Measurements from ENCODE around the gene SLC35F2. TPM values are rescaled to one million over a fixed set of nuclear protein-coding genes. Genes with fewer than 3 reads are reported as not detected.

SLC35F2 gene
- total and polyA plus RNA-seq, 11 donors, result 0.22 to 2.1 (median 1.1) TPM

DNA sequence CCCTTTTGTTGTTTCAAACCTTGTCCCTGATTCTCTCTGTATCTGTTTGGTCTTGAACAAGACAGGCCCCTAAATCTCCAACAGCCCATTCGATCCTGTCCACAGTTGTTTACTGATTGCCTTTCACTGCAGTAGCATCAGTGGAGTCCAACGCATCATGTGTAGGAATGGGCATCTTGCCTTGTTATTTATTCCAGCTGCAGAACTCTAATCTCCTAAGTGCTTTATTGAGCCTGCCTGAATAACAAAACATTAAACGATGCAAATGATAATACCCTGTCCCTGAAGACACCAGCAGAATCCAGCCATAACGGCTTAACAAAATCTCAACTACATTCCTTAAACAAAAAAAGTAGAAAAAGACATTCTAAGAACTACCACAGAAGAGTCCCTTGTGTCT is 50.1 kb downstream of the SLC35F2 start:
- H3K27ac ChIP-seq, result no peak overlapping the region
- DNase-seq (no peak), ATAC-seq (no peak)
- no peak for TF ChIP-seq CTCF (IDR thresholded peaks at IDR 0.05)
- TF ChIP-seq POLR2A (IDR thresholded peaks at IDR 0.05), result no peak
- H3K4me1 ChIP-seq, result no peaks in the 10 kb centered on the region
- WGBS, 4 donors, result 59 to 79% (median 72%) methylated on average over 4 of the region's 4 CpGs
- H3K27me3 ChIP-seq, result no peaks in the 10 kb centered on the region
- H3K36me3 ChIP-seq, result no peaks in the 10 kb centered on the region
- H3K9me3 ChIP-seq, result no peaks in the 10 kb centered on the region
- intact Hi-C loops (cut with DNase I), result no loop called here
- H3K4me3 ChIP-seq, result no peak overlapping the region

- Histone ChIP-seq H3K9me3 (no peaks in the 10 kb centered on the region), H3K27me3 (no peaks in the 10 kb centered on the region), H3K27ac (no peak overlapping the region), H3K36me3 (no peaks in the 10 kb centered on the region), H3K4me1 (no peaks in the 10 kb centered on the region), H3K4me3 (no peak overlapping the region)
- DNase-seq (no peak), ATAC-seq (no peak)
- TF ChIP-seq POLR2A (IDR thresholded peaks at IDR 0.05) (no peak), CTCF (IDR thresholded peaks at IDR 0.05) (no peak)
- intact Hi-C loops (cut with DNase I), result no loop called here
Measured at GRCh38 chr11:107804971-107805370, 53.6 kb downstream of the SLC35F2 start.

DNA sequence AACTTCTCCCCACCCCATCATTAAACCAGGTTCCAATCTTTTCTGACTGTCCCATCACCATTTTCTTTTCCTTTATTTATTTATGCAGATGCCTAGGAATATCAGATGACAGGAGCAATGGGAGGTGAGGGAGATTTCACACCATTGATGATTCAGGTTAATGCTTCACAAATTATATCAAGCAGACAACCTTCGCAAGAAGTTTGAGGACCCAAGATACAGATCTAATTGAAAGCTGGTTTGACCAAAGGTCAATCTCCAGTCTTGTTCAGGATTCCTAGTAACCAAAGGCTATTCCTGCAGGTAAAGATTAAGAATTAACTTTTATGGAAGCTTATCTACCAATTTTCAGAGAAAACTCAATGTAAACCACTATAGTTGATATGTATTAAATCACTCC is 54.4 kb downstream of the SLC35F2 start:
- WGBS, 4 donors, result 98 to 100% (median 100%) methylated on average over 1 of the region's 1 CpG
- Histone ChIP-seq H3K4me3 (no peak overlapping the region), H3K9me3 (no peaks in the 10 kb centered on the region), H3K36me3 (no peaks in the 10 kb centered on the region), H3K27me3 (no peaks in the 10 kb centered on the region), H3K27ac (no peak overlapping the region), H3K4me1 (no peaks in the 10 kb centered on the region)
- DNase-seq (no peak), ATAC-seq (no peak)
- intact Hi-C loops (cut with DNase I), result no loop called here
- TF ChIP-seq CTCF (IDR thresholded peaks at IDR 0.05) (no peak), POLR2A (IDR thresholded peaks at IDR 0.05) (no peak)

DNA sequence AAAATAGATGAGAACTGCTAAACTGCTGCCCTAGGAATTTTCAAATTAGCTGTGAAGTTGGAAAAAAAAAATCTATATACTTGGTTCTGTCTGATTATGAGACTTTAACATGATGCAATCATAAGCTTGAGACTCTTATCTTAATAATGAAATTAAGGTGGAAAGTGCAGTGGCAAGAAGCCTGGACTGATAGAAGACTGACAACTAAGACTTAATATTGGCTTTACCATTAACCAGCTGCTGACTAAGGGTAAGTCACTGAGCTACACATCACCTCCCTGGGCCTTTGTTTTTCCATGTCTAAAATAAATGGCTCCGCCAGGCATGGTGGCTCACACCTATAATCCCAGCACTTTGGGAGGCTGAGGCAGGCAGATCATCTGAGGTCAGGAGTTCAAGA is 56.9 kb downstream of the SLC35F2 start:
- Histone ChIP-seq H3K27me3 (no peaks in the 10 kb centered on the region), H3K4me1 (no peaks in the 10 kb centered on the region), H3K4me3 (no peak overlapping the region), H3K27ac (no peak overlapping the region), H3K36me3 (no peaks in the 10 kb centered on the region), H3K9me3 (no peaks in the 10 kb centered on the region)
- WGBS, 4 donors, result 100% methylated on average over 1 of the region's 1 CpG
- TF ChIP-seq CTCF (IDR thresholded peaks at IDR 0.05) (no peak), POLR2A (IDR thresholded peaks at IDR 0.05) (no peak)
- ATAC-seq, result no peak
- no peak for DNase-seq
- intact Hi-C loops (cut with DNase I), result no loop called here
